ENCODE data around the gene EXD3.

The EXD3 gene

DNA sequence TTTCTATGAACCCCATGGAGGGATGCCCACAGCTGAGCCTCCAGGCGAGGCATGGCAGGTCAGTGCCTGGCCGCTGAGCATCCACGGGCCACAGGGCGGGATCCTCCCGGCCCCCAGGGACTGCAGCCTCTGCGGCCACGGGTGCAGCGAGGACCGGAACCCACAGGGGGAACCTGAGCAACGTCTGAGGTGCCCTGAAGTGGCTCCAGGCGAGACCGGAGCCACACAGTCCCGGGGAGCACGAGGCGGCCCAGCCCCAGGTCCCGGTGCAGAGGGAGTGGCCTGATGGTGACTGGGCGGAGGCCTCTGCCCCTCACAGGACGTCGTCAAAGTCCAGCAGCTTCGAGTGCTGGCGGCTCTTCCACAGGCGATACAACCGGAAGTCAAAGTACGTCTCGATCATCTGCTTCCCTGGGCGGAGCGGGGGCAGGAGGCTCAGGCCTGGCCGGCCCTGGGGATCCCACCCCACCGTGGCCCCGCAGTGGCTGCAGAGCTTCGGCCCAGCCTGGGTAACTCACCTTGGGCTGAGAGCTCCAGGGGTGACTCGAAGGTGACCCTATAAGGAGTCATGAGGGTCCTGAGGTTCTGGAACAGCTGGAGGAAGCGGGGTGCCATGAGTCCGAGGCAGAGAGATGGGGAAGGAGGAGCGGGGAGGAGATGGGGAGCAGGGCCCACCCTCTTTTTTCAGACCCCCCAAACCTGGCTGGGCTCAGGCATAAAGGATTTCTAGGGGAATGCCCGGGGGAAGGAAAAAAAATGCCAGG lies 26.3 kb upstream of the EXD3 start:
- no peak for DNase-seq

DNA sequence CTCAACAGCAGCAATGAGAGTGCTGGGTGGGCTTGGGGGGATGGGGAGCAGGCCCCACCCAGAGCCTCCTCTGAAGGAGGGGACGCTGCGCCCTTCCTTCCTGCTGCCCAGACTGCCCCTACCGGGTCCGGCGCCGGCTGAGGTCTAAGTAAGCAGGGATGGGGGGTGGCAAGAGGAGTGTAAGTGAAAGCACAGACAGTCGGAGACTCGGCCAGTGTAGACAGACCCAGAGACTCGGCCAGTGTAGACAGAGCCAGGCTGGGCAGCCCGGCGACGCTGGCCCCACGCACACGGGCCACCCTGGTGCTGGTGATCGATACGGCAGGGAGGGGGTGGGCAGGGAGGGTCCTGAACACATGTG lies 25.6 kb upstream of the EXD3 start:
- DNase-seq: no peak

DNA sequence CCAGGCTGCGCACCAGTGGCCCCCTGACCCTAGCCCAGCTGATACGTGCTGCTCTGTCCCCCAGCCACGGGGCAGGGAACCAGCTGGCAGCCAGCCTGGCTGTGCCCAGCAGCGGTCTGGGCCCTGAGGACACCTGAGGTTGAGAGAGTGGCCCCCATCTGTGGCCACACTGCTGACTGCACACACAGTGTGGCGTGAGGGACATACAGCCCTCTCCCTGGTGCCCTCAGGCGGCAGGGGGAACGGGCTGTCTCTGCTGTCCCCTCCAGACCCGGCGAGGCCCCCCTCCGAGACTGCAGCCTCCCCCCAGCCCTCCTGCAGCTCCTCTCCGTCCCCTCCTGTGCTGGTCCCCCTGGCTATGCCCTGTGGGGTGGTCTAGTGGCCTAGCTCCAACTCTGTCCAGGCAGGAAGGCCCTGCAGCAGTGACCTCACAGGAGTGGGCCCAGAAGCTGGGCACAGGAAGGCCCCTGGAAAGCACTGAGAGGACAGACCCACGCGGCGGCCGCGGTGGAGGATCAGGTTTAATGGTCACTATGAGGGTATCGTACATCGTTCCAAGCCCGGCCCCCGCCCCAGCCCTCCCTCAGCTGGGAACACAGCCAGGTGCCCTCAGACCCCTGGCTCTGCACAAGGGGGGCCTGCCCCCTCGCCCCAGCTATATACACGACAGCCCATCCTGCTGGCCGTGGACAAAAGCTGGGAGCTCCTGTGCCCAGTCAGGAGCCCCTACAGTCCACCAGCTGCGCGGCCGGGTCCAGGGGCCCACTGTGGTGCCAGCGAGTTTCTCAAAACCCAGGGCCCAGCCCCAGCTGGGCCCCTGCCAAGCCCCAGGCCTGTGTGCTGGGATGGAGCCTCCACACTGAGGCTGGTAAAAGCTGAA lies 25.0 kb upstream of the EXD3 start:
- peak in 13 of 56 donors; percentile 18 to 73 (median 36) for DNase-seq

DNA sequence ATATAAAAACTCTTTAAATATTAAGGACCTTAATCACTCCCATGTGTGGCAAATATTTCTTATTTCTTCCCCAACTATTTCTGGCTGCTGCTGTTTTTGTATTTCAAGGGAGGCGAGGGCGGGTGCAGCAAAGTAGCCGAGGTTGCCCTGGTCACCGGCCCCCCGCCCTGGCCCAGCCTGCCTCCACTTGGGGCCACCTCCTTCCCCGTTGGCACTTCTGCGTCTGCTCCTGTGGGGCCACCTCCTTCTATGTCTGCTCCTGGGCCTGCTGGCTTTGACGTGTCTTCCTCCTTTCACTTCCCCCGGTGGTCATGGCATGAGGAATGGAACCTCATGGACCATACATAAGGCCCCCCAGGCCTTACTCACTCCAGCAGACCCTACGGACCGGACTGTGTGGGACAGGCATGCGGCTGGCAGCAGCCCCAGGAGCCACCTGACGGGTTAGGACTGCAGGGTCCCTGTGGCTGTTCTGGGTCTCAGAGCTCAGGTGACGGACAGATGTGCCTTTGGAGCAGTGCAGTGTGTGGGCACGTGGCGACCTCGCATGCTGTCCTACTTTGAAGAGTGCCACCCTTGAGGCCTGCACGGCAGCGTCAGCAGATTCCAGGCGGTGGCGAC lies 24.0 kb upstream of the EXD3 start:
- DNase-seq: peak in 2 of 56 donors; percentile 26 to 42

DNA sequence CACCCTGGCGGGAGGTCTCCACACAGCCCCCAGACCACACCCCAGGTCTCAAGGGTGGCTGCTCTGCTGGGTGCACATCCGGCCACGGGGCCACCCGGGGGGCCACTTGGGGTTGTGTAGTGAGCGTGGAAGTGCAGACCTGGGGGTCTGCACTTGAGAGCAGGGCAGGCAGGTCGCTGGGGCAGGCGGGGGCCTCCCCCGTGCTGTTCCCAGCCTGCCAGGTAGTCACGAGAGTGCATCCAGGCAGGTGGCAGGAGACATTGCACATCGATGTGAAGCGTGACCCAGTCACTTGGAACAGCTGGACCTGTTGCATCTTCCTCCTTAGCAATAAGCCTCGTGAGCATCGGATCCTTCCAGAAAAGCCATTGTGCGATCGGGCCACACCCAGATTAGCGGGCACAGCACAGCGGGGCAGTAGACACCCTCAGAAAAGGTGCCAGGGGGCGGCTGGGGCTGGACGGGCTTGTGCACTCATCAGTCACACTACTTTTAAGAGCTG lies 23.0 kb upstream of the EXD3 start:
- DNase-seq: no peak

DNA sequence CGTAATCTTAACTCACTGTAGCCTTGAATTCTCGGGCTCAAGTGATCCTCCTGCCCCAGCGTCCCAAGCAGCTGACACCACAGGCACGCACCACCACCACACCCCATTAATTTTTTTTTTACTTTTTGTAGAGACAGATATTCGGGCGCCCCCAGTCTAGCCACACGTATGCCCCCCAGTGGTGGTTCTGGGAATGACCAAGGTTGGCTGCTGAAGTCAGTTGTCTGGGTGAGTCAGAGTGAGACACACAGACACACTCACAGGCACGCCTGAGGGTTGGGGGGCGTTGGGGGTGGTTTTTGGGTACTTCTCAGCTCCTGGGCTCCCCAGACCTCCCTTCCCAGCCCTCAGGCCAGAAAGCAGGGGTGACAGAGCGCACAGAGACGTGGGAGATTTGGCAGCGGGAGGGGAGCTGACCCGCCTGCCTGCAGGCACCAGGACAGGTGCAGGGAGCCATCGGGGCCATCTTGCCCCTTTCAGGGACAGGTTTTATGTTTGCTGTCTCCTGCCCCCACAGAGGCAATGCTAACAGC lies 22.4 kb upstream of the EXD3 start:
- peak in 47 of 56 donors; percentile 11 to 84 (median 51) for DNase-seq

DNA sequence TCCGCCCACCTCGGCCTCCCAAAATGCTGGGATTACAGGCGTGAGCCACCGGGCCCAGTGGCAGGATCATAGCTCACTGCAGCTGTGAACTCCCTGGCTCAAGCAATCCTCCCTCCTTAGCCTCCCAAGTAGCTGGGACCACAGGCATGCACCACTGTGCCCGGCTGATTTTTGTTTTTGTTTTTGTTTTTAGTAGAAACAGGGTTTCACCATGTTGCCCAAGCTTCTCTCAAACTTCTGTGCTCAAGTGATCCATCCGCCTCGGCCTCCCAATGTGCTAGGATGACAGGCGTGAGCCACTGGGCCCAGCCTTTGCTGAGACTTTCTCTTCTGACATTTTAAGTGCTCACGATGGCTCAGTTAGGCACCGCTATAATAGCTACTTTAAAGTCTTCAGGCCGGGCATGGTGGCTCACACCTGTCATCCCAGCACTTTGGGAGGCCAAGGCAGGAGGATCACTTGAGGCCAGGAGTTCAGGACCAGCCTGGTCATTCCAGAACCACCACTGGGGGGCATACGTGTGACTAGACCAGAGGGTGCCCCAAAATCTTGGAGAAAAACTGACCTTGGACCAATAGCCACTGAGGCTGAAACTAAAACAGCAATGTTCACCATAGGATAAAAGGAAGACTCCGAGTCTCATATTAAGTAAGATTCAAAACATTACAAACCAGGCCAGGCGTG lies 21.3 kb upstream of the EXD3 start:
- no peak for DNase-seq

DNA sequence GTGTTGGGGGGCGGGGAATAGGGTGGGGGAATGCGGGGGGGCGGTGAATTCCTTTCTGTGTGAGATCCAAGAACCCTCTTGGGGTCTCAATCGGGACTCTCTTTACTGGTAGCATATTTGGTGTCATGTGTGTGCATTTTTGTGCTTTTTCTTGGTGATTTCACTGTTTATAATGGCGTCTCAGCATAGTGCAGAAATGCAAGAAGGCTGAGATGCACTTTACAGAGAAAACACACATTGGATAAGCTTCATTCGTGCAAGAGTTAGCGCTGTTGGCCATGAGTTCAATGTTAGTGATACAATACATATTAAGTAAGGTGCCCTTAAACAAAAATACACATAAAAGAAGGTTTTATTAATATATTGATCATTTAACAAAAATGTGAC lies 19.0 kb upstream of the EXD3 start:
- DNase-seq: no peak

DNA sequence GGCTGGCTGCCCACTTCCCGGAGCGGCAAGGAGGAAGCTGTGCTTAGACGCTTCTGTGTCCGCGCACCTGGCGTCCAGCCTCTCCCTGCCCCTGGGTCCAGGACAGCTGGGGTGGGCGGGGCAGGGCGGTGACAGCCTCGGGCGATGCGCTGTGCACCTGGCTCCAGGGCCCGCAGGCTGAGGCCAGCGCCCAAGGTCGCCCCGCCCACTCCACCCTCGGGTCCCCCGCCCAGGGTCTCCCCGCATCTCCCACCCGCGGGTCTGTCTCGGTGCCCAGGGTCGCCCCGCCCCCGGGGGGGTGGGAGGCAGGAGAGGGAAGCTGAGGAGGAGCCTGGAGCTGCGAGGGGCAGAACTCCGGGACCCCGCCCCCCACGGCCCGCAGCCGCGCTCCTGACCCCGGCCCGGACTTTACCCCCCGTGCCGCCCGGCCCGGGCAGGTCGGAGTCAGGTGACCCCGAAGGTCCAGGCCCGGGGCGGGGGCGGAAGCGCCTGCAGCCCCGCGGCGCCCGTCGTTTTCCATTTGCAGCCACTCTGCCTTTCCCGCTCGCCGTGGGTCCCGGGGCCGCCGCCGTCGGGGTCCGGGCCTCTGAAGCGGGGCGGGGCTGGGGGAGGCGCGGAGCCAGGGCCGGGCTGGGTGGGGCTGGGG lies 18.4 kb upstream of the EXD3 start, which contains the start of gene ENTPD8:
TSS of gene ENTPD8 (minus strand) at position 69 of the 646 bp plus-strand sequence. CDS start 3,072 bp downstream, outside the sequence.
- no peak for DNase-seq

DNA sequence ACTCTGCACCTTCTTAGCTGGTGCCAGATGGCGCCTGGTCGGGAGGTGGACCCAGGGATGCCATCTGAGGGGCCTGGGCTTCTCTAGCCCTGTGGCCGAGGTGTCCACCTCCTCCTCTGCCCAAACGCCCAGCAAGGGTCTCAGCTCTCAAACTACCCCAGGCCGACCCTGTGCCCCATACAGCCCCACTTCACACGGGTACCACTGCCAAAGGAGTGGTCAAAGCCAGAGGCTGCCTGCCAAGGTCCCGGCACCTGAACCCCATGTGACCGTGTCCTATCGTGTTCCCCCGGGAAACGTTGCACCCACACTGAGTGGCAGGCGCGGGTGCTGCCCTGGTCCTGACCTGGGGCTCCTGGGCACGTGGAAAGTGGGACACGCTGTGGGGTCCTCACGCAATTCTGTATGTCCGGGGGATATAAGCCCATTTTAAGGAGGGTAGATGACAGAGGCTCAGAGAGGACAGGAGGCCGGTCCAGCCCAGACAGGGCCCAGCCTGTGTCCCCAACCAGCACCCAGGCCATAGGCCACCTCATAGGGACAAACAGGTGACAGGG lies 16.3 kb upstream of the EXD3 start:
- no peak for DNase-seq

DNA sequence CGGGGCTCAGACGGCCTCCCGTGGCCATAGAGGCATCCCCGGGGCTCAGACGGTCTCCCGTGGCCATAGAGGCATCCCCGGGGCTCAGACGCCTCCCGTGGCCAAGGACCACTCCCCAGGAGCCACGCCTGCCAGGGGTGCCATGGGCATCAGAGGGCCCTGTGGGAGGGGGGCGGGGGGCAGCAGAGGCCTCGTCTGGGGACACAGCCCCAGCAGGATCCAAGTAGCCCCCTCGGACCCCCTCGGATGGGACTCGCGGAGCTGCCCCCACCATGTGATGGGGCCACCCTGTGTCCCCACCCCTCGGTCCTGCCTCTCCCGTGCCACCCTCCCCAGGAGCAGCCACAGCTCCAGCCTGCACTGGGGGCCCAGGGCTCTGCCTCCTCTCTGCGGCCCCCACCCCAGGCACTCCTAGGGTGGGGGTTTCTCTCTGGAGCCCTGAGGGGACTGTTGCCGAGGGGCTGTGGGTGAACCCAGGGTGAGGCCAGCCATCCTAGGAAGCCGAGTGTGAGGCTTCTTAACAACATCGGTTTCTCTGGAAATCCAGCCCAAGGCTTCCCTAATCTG lies 15.7 kb upstream of the EXD3 start:
- no peak for DNase-seq

DNA sequence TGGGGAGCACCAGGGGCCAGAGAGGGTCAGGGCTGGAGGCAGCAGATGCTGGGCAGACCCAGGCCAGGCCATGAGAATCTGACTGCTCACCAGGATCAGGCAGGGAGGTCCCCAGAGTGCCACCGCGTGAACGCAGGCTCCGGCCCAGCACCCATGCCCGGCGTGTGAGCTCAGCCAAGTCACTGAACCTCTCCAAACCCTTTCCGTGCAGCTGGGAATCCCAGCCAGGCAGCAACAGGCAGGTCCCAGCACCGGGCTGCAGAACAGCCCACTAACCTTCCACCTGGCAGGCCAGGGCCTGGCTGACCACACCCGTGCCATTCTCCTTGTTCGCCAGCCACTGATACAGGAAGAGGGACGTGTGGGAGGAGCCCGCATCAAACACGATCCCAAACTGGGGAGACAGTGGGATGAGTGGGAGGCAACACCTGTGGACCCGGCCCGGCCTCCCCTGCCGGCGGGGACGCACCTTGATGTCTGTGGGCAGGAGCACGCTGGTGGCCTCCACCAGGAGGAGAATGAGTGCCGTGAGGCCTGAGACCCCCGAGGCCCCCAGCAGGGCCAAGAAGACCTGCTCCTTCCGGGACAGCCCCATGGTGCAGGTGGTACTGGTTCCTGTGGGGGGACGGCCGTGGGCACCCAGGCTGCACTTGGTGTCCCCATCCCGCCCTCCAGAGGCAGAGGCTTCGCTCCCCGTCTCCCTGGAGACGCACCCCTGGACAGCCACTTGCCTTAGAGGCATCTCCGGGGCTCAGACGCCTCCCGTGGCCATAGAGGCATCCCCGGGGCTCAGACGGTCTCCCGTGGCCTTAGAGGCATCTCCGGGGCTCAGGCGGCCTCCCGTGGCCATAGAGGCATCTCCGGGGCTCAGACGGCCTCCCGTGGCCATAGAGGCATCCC lies 15.0 kb upstream of the EXD3 start:
- no peak for DNase-seq

DNA sequence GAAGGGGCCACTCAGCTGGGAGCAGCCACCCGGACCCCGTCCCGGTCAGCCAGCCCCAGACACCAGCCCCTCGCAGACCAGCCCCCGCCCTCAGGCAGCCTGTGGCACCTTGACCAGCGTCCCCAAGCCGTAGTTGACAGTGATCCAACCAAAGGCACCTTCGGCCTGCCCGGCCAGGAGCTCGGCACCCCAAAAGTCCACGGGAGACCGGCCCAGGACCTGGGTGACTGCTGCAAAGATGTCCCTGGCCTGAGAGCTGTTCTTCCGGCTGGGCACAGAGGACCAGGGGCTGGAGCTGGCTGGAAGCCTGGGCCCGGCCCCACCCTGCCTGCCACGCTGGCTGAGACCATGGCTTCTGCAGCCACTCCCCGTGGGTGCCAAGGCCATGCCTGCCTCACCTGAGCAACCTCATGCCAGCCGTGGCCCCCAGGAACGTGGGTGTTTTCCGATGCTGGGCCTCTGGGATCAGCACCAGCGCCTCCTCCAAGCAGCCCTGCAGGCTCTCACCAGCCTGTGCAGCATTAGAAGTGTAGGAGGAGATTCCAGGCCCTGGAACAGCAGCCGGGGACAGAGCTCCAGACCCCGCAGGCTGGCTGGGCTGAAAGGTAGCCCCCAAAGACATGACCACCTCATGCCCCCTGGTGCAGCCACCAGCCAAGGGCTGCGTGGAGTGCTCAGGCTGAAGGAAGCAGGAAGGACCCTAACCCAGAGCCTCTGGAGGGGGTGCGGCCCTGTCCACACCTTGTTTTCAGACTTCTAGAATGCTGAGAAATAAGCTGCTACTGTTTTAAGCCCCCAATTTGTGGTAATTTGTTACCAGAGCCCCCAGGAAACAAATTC lies 14.0 kb upstream of the EXD3 start:
- DNase-seq: no peak

DNA sequence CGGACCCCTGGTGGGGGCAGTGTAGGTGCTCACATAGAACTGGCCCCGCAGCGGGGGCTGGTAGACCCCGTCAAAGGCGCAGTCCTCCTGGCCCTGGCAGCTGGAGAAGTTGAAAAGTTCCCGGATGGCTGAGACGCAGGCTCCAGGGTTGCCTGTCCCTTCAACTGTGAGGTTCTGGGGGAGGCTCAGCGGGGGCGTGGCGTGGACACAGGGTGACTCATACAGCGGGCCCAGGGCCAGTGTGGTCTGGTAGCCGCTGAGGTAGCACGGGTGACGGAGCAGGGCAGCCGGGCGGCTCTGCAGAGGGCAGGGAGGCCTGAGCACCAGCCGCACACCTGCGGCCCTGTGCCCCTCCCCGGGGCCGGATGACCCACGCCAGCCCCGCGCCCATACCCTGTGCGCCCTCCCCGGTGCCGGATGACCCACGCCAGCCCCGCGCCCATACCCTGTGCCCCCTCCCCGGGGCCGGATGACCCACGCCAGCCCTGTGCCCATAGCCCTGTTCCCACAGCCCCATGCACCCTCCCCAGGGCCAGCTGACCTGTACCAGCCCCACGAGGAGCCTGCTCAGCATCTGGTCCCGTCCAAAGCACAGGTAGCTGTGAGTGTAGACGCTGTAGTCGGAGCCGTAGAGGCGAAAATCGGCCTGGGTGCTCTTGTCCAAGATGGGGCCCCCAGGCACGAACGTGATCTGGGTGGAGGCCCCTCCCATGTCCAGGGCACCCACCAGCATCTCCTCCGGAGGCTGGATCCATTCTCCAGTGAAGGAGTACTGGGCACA lies 13.2 kb upstream of the EXD3 start:
- DNase-seq: no peak

DNA sequence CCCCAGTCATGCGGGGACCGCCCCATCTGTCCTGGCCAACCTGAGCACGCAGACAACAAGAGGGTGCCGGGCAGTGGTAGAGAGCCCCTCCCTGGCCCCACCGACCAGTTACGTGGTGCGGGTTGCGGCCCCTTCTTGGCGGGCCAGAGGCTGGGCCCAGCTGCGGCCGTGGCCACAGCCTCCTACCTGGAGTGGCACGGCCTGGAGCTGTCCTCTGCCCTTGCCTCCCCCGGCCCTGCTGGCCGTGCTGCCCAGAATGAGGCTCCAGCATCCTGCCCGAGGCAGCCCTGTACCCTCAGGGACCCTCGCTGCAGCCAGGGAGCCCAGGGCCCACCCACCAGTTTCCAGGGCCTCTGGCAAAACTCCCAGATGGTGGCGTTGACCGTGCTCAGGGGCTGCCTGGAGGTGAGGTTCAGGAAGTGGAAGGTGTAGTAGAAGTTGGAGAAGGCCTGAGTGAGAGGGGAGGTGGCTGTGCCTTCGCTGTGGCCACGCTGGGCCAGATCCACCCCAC lies 12.5 kb upstream of the EXD3 start:
- no peak for DNase-seq

DNA sequence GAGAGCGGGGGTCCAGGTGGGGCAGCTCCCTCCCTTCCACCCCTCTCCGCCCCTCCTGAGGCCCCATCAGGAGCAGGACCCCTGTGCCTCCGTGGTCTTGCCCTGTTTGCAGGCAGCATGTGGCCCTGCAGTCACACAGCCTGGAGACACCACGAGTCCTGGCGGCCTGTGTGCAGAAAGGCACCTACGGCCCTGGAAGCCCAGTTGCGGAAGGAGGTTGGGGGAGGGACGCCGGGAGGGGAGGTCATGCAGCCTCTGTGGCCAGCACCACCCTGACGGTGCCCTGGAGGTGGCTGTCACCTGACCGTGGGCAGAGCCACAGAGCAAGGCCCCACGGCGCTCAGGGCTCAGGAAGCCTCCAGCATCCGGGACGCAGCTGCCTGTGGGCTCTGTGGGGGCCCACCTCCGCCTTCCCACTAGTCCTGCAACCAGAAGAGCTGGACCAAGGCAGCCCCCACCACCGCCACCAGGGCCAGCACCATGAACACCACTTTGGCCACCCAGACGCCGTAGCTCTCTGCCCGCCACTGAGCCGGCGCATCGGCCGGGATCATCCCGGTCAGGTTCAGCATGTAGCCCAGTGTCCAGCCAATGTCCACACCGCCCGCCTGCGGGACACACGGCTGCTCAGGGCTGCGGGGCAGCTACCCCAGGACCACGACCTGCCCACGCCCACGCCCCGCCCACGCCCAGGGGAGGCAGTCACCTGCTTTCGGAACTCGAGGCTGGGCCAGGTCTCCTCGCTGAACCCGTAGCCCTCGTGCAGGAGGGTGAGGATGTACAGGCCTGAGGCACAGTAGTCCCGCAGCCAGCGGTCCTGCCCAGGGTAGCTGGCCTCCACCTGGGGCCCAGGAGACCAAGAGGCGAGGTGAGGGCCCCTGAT lies 11.8 kb upstream of the EXD3 start:
- DNase-seq: no peak

Measured in nucleus accumbens (tissue), 56 donors.